ENCODE measurements around the gene CNNM4.

DNA sequence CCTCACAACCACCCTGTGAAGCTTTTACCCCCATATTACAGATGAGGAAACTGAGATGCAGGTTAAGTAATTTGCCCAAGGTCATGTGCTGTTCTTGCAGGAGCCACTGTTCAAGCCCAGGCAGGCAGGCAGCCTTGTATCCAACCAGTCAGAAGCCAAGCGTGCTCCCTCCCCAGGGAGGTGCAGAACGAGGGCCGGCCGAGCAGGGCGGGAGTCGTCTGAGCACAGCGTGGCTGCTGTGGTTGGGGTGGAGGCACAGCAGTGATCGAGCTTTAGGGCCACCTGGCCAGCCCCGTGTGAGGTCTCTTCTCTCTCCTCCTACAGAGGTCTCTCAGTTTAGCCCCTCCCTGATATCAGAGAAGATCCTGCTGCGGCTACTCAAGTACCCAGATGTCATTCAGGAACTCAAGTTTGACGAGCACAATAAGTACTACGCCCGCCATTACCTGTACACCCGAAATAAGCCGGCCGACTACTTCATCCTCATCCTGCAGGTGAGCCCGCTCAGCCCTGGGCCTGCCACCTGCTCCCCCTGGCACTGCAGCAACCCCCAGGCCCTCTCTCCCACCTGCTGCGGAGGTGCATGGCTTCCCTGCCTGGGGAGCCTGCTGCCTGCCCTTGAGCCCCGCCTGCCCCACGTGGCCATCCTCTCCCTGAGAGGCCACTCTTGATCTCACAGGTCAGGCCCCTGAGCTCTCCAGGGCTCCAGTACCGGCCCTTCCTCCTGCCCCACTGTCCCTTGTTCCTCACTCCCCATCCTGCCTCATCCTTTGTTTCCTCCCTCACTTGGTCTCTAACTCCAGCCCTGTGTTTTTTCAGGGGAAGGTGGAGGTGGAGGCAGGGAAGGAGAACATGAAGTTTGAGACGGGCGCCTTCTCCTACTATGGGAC is 38.3 kb downstream of the CNNM4 start:
- TF ChIP-seq, protein P1, sequence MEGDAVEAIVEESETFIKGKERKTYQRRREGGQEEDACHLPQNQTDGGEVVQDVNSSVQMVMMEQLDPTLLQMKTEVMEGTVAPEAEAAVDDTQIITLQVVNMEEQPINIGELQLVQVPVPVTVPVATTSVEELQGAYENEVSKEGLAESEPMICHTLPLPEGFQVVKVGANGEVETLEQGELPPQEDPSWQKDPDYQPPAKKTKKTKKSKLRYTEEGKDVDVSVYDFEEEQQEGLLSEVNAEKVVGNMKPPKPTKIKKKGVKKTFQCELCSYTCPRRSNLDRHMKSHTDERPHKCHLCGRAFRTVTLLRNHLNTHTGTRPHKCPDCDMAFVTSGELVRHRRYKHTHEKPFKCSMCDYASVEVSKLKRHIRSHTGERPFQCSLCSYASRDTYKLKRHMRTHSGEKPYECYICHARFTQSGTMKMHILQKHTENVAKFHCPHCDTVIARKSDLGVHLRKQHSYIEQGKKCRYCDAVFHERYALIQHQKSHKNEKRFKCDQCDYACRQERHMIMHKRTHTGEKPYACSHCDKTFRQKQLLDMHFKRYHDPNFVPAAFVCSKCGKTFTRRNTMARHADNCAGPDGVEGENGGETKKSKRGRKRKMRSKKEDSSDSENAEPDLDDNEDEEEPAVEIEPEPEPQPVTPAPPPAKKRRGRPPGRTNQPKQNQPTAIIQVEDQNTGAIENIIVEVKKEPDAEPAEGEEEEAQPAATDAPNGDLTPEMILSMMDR (IDR thresholded peaks at IDR 0.05; ENCODE audit: poor library complexity, severe bottlenecking) = no peak
- TF ChIP-seq POLR2AphosphoS5 (IDR thresholded peaks at IDR 0.05) (no peak), TAF1 (IDR thresholded peaks at IDR 0.05; ENCODE audit: low read depth) (no peak), SMC3 (conservative IDR thresholded peaks at IDR 0.05; ENCODE audit: poor library complexity) (no peak), RAD21 (conservative IDR thresholded peaks at IDR 0.05) (no peak), EZH2 (IDR thresholded peaks at IDR 0.05; ENCODE audit: borderline replicate concordance, insufficient read depth, low read length, poor library complexity, severe bottlenecking) (no peak)
- TF ChIP-seq, protein P2, sequence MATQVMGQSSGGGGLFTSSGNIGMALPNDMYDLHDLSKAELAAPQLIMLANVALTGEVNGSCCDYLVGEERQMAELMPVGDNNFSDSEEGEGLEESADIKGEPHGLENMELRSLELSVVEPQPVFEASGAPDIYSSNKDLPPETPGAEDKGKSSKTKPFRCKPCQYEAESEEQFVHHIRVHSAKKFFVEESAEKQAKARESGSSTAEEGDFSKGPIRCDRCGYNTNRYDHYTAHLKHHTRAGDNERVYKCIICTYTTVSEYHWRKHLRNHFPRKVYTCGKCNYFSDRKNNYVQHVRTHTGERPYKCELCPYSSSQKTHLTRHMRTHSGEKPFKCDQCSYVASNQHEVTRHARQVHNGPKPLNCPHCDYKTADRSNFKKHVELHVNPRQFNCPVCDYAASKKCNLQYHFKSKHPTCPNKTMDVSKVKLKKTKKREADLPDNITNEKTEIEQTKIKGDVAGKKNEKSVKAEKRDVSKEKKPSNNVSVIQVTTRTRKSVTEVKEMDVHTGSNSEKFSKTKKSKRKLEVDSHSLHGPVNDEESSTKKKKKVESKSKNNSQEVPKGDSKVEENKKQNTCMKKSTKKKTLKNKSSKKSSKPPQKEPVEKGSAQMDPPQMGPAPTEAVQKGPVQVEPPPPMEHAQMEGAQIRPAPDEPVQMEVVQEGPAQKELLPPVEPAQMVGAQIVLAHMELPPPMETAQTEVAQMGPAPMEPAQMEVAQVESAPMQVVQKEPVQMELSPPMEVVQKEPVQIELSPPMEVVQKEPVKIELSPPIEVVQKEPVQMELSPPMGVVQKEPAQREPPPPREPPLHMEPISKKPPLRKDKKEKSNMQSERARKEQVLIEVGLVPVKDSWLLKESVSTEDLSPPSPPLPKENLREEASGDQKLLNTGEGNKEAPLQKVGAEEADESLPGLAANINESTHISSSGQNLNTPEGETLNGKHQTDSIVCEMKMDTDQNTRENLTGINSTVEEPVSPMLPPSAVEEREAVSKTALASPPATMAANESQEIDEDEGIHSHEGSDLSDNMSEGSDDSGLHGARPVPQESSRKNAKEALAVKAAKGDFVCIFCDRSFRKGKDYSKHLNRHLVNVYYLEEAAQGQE (IDR thresholded peaks at IDR 0.05; ENCODE audit: borderline replicate concordance) = no peak
